ENCODE data around the gene PGM2. TPM values are rescaled to one million over a fixed set of nuclear protein-coding genes. Genes with fewer than 3 reads are reported as not detected.
A peak's percentile ranks its signal among the peaks of the same experiment; 100 is the strongest.
"Not testable (repeated sequence)": the region's sequence is repeated elsewhere in the genome, so short reads cannot be mapped to it uniquely, and the experiment has no call there.

The PGM2 gene
- 20.4 TPM for total RNA-seq

GRCh38 chr4:37826295-37827029 lies at the start of gene PGM2:
Gene PGM2 (plus strand): TSS chr4:37826686. CDS start chr4:37826733, 47 bp downstream.
- DNase-seq: peak; percentile 82

GRCh38 chr4:37779896-37780295 lies 46.6 kb upstream of the PGM2 start:
- DNase-seq: no peak

- no peak for DNase-seq
Measured at GRCh38 chr4:37780444-37781130, 45.9 kb upstream of the PGM2 start.

GRCh38 chr4:37781131-37781455 lies 45.4 kb upstream of the PGM2 start:
- DNase-seq: no peak

GRCh38 chr4:37786267-37786666 lies 40.2 kb upstream of the PGM2 start:
- not testable (repeated sequence) for DNase-seq

- DNase-seq: not testable (repeated sequence)
Measured at GRCh38 chr4:37787883-37788460, 38.5 kb upstream of the PGM2 start.

- no peak for DNase-seq
Measured at GRCh38 chr4:37788819-37789218, 37.7 kb upstream of the PGM2 start.

- no peak for DNase-seq
Measured at GRCh38 chr4:37792241-37792640, 34.2 kb upstream of the PGM2 start.

- no peak for DNase-seq
Measured at GRCh38 chr4:37793562-37793961, 32.9 kb upstream of the PGM2 start.

- no peak for DNase-seq
Measured at GRCh38 chr4:37794056-37794455, 32.4 kb upstream of the PGM2 start.

- no peak for DNase-seq
Measured at GRCh38 chr4:37795581-37796195, 30.8 kb upstream of the PGM2 start.

- no peak for DNase-seq
Measured at GRCh38 chr4:37797374-37797773, 29.1 kb upstream of the PGM2 start.

GRCh38 chr4:37797923-37798322 lies 28.6 kb upstream of the PGM2 start:
- DNase-seq: no peak

- DNase-seq: no peak
Measured at GRCh38 chr4:37798616-37799015, 27.9 kb upstream of the PGM2 start.

- no peak for DNase-seq
Measured at GRCh38 chr4:37799941-37800554, 26.4 kb upstream of the PGM2 start.

GRCh38 chr4:37802068-37802666 lies 24.3 kb upstream of the PGM2 start:
- DNase-seq: peak; percentile 31

- no peak for DNase-seq
Measured at GRCh38 chr4:37803348-37803973, 23.0 kb upstream of the PGM2 start.

GRCh38 chr4:37805091-37805490 lies 21.4 kb upstream of the PGM2 start:
- DNase-seq: no peak

GRCh38 chr4:37812713-37813112 lies 13.8 kb upstream of the PGM2 start:
- no peak for DNase-seq

GRCh38 chr4:37815591-37815990 lies 10.9 kb upstream of the PGM2 start:
- no peak for DNase-seq

- DNase-seq: no peak
Measured at GRCh38 chr4:37816006-37816405, 10.5 kb upstream of the PGM2 start.

GRCh38 chr4:37816719-37817118 lies 9.8 kb upstream of the PGM2 start:
- no peak for DNase-seq

Measured in occipital lobe (tissue), 2 donors.